ENCODE measurements around the gene STAB1. TPM values are rescaled to one million over a fixed set of nuclear protein-coding genes. Genes with fewer than 3 reads are reported as not detected.

The STAB1 gene
- total and polyA plus RNA-seq, 12 donors: 30.8 to 1,593 (median 466) TPM

DNA sequence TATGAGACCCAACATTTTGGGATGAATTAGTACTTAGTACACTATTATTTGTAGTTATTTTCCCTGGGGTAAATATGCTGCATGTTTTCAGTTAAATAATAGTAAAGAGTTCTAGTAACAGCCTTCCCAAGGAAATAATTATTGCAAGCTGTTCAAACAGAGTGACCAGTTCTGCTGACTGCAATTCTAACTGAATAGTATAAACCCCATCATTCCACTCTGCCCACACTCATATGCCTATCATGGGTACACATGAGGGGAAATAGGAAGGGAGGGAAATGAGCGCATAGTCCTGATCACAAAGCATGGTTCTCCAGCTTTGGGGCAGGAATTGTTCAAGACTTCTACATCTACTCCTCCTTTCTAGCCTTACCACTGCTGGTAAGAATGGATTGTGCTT, 59.9 kb downstream of the STAB1 start:
- TF ChIP-seq CTCF (IDR thresholded peaks at IDR 0.05): no peak
- TF ChIP-seq POLR2A (IDR thresholded peaks at IDR 0.05): no peak
- Histone ChIP-seq H3K36me3 (replicated peaks in 1 of 2) (peaks cover 0 to 34% of the 10 kb centered on the region in 2 donors), H3K4me1 (replicated peaks in 1 of 2) (peaks cover 42 to 66% of the 10 kb centered on the region in 2 donors), H3K9me3 (replicated peaks in 1 of 3) (no peaks in the 10 kb centered on the region), H3K27me3 (no peaks in the 10 kb centered on the region), H3K27ac (peak overlapping the region in 4 of 5 donors; percentile 29 to 77 (median 58)), H3K4me3 (no peak overlapping the region)
- 80 to 92% (median 87%) methylated on average over 1 of the region's 1 CpG for WGBS, 4 donors
- DNase-seq: no peak
- intact Hi-C loops (cut with DNase I): no loop called here

DNA sequence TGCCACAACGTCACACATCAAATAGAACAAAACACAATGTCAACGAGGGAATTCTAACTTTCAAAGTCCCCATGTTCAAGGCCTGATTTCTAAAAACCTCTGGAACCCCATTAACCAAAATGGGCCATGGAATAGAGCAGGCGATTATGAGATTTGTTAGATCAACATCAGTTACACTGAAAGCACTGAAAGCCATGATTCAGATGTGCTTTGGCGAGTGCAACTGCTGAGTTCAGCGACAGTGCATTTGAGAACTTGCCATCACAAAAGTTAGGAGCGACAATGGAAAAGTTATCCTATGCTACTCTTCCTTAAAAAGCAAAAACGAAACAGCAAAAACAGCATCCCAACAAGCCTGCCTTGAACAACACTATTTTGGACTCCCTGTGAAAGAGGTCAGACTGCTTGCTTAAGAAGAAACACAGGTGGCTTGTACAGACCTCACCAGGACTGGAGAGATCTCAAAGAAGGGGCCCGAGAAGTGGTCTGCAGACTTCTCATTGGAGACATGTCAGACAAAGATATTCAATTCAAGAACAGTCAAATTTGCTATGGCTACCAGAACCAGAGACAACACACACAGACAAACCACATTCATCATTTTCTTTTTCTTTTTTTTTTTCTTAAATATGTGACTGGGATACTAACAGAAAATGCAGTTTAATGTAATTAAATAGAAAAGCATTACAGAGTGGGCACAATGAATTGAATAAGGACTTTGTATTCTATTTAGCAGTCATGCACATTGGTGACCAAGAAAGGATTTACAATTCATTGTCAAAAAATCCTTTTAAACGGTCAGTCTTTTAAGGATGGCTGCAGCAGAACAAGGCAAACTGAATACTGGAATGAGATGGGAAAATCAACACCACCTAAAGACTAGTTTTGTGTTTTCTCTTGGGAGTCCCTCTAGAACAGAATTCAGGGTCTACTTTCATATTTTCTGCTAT, 62.1 kb downstream of the STAB1 start:
- no peaks in the 10 kb centered on the region for H3K27me3 ChIP-seq
- no peaks in the 10 kb centered on the region for H3K9me3 ChIP-seq (replicated peaks in 1 of 3)
- TF ChIP-seq POLR2A (IDR thresholded peaks at IDR 0.05) (no peak), CTCF (IDR thresholded peaks at IDR 0.05) (no peak)
- peaks cover 42 to 57% of the 10 kb centered on the region in 2 donors for H3K4me1 ChIP-seq (replicated peaks in 1 of 2)
- peak in 3 of 7 donors; percentile 40 to 44 (median 43) for DNase-seq
- intact Hi-C loops (cut with DNase I): no loop called here
- 45 to 57% (median 52%) methylated on average over 9 of the region's 9 CpGs for WGBS, 4 donors
- no peak overlapping the region for H3K4me3 ChIP-seq
- H3K27ac ChIP-seq: peak overlapping the region in 4 of 5 donors; percentile 41 to 77 (median 62)
- peaks cover 0 to 45% of the 10 kb centered on the region in 2 donors for H3K36me3 ChIP-seq (replicated peaks in 1 of 2)

DNA sequence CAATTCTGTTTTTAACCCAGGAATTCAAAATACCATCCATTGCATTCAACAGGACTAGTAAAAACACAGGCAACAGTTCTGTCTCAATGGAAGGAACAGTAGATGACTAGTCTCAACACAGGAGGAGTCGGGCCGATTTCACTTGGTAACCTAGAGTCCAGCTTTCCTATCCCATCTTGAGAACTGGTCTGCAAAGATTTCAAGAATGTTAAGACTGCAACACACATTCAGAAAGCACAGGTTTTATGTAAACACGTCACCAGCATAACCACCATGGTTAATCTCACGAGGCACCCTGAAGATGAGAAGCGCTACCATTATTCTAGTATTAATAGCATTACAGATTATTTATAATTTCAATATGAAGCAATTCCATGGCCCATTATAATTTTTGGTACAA, 63.3 kb downstream of the STAB1 start:
- intact Hi-C loops (cut with DNase I): no loop called here
- Histone ChIP-seq H3K4me3 (no peak overlapping the region), H3K27me3 (no peaks in the 10 kb centered on the region), H3K9me3 (replicated peaks in 1 of 3) (no peaks in the 10 kb centered on the region), H3K4me1 (replicated peaks in 1 of 2) (peaks cover 42 to 55% of the 10 kb centered on the region in 2 donors), H3K27ac (no peak overlapping the region), H3K36me3 (replicated peaks in 1 of 2) (peaks cover 0 to 44% of the 10 kb centered on the region in 2 donors)
- no peak for DNase-seq
- TF ChIP-seq CTCF (IDR thresholded peaks at IDR 0.05): no peak
- TF ChIP-seq POLR2A (IDR thresholded peaks at IDR 0.05): no peak
- WGBS, 4 donors: 96 to 98% (median 97%) methylated on average over 5 of the region's 5 CpGs

- WGBS, 4 donors: 67 to 81% (median 76%) methylated on average over 4 of the region's 4 CpGs
- Histone ChIP-seq H3K36me3 (replicated peaks in 1 of 2) (peaks cover 0 to 50% of the 10 kb centered on the region in 2 donors), H3K9me3 (replicated peaks in 1 of 3) (no peaks in the 10 kb centered on the region), H3K4me3 (no peak overlapping the region), H3K27ac (peak overlapping the region in 1 of 5 donors; percentile 8), H3K27me3 (no peaks in the 10 kb centered on the region), H3K4me1 (replicated peaks in 1 of 2) (peaks cover 16 to 36% of the 10 kb centered on the region in 2 donors)
- intact Hi-C loops (cut with DNase I): no loop called here
- TF ChIP-seq CTCF (IDR thresholded peaks at IDR 0.05): no peak
- no peak for TF ChIP-seq POLR2A (IDR thresholded peaks at IDR 0.05)
- no peak for DNase-seq
Observed at GRCh38 chr3:52561028-52561747, 66.0 kb downstream of the STAB1 start.
